ENCODE results near the gene SH3RF2.

Gene SH3RF2

GRCh38 chr5:145946112-145946861 lies 9.9 kb downstream of the SH3RF2 start:
- no peak for TF ChIP-seq POLR2AphosphoS5 (IDR thresholded peaks at IDR 0.05; ENCODE audit: low read depth, low read length)
- no peak for TF ChIP-seq REST (IDR thresholded peaks at IDR 0.05; ENCODE audit: insufficient read depth in 1 of 2, low read depth in 2 of 2, low read length in 2 of 2)
- no peak for TF ChIP-seq TAF1 (IDR thresholded peaks at IDR 0.05; ENCODE audit: borderline replicate concordance, insufficient read depth, low read length)
- no peak for TF ChIP-seq FOXP2 (optimal IDR thresholded peaks at IDR 0.05; ENCODE audit: borderline replicate concordance, extremely low read depth, extremely low read length, insufficient read depth)
- no peak for TF ChIP-seq SIN3A (IDR thresholded peaks at IDR 0.05; ENCODE audit: borderline replicate concordance, insufficient read depth, low read length)

- no peak for TF ChIP-seq POLR2AphosphoS5 (IDR thresholded peaks at IDR 0.05; ENCODE audit: low read depth, low read length)
- TF ChIP-seq SIN3A (IDR thresholded peaks at IDR 0.05; ENCODE audit: borderline replicate concordance, insufficient read depth, low read length) = no peak
- no peak for TF ChIP-seq TAF1 (IDR thresholded peaks at IDR 0.05; ENCODE audit: borderline replicate concordance, insufficient read depth, low read length)
- TF ChIP-seq REST (IDR thresholded peaks at IDR 0.05; ENCODE audit: insufficient read depth in 1 of 2, low read depth in 2 of 2, low read length in 2 of 2) = no peak
- TF ChIP-seq FOXP2 (optimal IDR thresholded peaks at IDR 0.05; ENCODE audit: borderline replicate concordance, extremely low read depth, extremely low read length, insufficient read depth) = no peak
Measured at GRCh38 chr5:145947581-145947980, 11.2 kb downstream of the SH3RF2 start.

GRCh38 chr5:145948047-145948446 lies 11.7 kb downstream of the SH3RF2 start:
- TF ChIP-seq POLR2AphosphoS5 (IDR thresholded peaks at IDR 0.05; ENCODE audit: low read depth, low read length) (no peak), FOXP2 (optimal IDR thresholded peaks at IDR 0.05; ENCODE audit: borderline replicate concordance, extremely low read depth, extremely low read length, insufficient read depth) (no peak), REST (IDR thresholded peaks at IDR 0.05; ENCODE audit: insufficient read depth in 1 of 2, low read depth in 2 of 2, low read length in 2 of 2) (no peak), TAF1 (IDR thresholded peaks at IDR 0.05; ENCODE audit: borderline replicate concordance, insufficient read depth, low read length) (no peak), SIN3A (IDR thresholded peaks at IDR 0.05; ENCODE audit: borderline replicate concordance, insufficient read depth, low read length) (no peak)

GRCh38 chr5:145948921-145949320 lies 12.5 kb downstream of the SH3RF2 start:
- TF ChIP-seq POLR2AphosphoS5 (IDR thresholded peaks at IDR 0.05; ENCODE audit: low read depth, low read length) (no peak), REST (IDR thresholded peaks at IDR 0.05; ENCODE audit: insufficient read depth in 1 of 2, low read depth in 2 of 2, low read length in 2 of 2) (no peak), TAF1 (IDR thresholded peaks at IDR 0.05; ENCODE audit: borderline replicate concordance, insufficient read depth, low read length) (no peak), FOXP2 (optimal IDR thresholded peaks at IDR 0.05; ENCODE audit: borderline replicate concordance, extremely low read depth, extremely low read length, insufficient read depth) (no peak), SIN3A (IDR thresholded peaks at IDR 0.05; ENCODE audit: borderline replicate concordance, insufficient read depth, low read length) (no peak)
